ENCODE measurements around the gene COL4A4.

The COL4A4 gene

DNA sequence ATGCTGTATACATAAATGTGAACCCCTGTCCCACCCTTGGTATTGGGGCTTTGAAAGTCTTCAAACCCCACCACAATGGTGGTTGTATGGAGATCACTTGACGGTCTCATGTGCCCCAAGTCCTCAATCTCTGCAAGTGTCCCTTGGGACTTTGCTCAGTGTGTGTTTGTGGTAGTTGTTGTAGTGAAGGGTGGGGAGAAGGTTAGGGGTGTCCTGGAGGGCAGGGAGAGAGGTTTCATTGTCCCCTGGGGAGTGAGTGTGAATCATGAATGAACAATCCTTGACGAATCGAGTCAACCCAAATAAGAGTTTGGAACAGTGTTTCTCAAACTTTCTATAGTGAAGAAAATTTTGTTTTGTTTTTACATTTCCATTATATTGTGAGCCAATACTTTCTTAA is 28.5 kb upstream of the COL4A4 start:
- Histone ChIP-seq H3K27ac (no peak overlapping the region), H3K36me3 (ENCODE audit: insufficient read depth) (no peaks in the 10 kb centered on the region), H3K27me3 (ENCODE audit: insufficient read depth, low read depth) (no peaks in the 10 kb centered on the region), H3K79me2 (ENCODE audit: insufficient read depth, low read depth) (no peaks in the 10 kb centered on the region), H3K4me3 (IDR thresholded peaks at IDR 0.05; ENCODE audit: insufficient read depth, low read depth, low read length) (no peak overlapping the region), H3K4me2 (no peak overlapping the region), H2AFZ (ENCODE audit: low read depth) (no peak overlapping the region), H4K20me1 (ENCODE audit: insufficient read depth) (no peaks in the 10 kb centered on the region), H3K4me1 (ENCODE audit: low read depth, poor library complexity, severe bottlenecking) (peaks cover 7% of the 10 kb centered on the region), H3K9ac (no peak overlapping the region)
- TF ChIP-seq, protein P1, sequence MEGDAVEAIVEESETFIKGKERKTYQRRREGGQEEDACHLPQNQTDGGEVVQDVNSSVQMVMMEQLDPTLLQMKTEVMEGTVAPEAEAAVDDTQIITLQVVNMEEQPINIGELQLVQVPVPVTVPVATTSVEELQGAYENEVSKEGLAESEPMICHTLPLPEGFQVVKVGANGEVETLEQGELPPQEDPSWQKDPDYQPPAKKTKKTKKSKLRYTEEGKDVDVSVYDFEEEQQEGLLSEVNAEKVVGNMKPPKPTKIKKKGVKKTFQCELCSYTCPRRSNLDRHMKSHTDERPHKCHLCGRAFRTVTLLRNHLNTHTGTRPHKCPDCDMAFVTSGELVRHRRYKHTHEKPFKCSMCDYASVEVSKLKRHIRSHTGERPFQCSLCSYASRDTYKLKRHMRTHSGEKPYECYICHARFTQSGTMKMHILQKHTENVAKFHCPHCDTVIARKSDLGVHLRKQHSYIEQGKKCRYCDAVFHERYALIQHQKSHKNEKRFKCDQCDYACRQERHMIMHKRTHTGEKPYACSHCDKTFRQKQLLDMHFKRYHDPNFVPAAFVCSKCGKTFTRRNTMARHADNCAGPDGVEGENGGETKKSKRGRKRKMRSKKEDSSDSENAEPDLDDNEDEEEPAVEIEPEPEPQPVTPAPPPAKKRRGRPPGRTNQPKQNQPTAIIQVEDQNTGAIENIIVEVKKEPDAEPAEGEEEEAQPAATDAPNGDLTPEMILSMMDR (conservative IDR thresholded peaks at IDR 0.05; ENCODE audit: low read depth, low read length) = no peak

DNA sequence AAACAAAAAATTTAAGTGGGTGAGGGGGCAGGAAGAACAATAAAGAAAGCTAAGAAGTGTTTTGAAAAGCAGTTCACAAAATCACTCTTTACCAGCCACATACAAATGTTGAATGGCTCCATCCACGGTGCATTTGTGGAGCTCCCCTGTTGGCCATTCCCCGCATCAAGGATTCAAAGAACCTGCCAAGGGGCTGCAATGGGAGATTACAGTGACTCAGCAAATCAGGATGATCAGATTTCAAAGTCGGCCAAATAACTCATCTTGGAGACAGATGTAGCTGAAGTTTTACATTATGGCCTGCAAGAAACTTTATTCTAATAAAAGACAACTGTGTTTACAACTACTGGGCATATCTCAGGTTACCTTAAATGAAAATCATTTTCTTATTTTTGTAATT is 27.4 kb upstream of the COL4A4 start:
- H3K4me3 ChIP-seq (IDR thresholded peaks at IDR 0.05; ENCODE audit: insufficient read depth, low read depth, low read length) = no peak overlapping the region
- no peak overlapping the region for H2AFZ ChIP-seq (ENCODE audit: low read depth)
- no peaks in the 10 kb centered on the region for H3K27me3 ChIP-seq (ENCODE audit: insufficient read depth, low read depth)
- H3K4me2 ChIP-seq = no peak overlapping the region
- no peaks in the 10 kb centered on the region for H3K79me2 ChIP-seq (ENCODE audit: insufficient read depth, low read depth)
- H3K36me3 ChIP-seq (ENCODE audit: insufficient read depth) = no peaks in the 10 kb centered on the region
- no peaks in the 10 kb centered on the region for H4K20me1 ChIP-seq (ENCODE audit: insufficient read depth)
- H3K4me1 ChIP-seq (ENCODE audit: low read depth, poor library complexity, severe bottlenecking) = peaks cover 7% of the 10 kb centered on the region
- TF ChIP-seq, protein P1 (conservative IDR thresholded peaks at IDR 0.05; ENCODE audit: low read depth, low read length) = no peak
- no peak overlapping the region for H3K9ac ChIP-seq
- H3K27ac ChIP-seq = no peak overlapping the region

DNA sequence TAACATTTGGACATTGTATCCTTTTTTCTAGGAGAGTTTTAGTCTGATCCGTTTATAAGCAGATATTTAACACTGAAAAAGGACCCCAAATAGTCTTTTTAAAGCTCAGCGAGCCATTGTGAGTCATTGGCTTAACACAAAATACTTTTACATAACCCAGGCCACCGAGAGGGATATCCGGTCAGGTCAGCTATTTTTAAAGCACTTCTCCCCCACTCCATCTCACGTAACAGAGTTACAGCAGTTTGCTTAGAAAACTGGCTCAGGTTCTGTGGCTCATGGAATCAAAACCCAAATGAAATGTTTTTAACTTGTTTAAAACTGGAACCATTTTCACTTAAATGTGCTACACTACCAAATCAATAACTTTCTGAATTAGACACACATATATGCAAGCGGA is 24.3 kb upstream of the COL4A4 start:
- H3K4me2 ChIP-seq = no peak overlapping the region
- no peaks in the 10 kb centered on the region for H3K27me3 ChIP-seq (ENCODE audit: insufficient read depth, low read depth)
- no peak overlapping the region for H2AFZ ChIP-seq (ENCODE audit: low read depth)
- H3K27ac ChIP-seq = no peak overlapping the region
- H3K4me3 ChIP-seq (IDR thresholded peaks at IDR 0.05; ENCODE audit: insufficient read depth, low read depth, low read length) = no peak overlapping the region
- TF ChIP-seq, protein P1 (conservative IDR thresholded peaks at IDR 0.05; ENCODE audit: low read depth, low read length) = no peak
- H4K20me1 ChIP-seq (ENCODE audit: insufficient read depth) = no peaks in the 10 kb centered on the region
- no peaks in the 10 kb centered on the region for H3K79me2 ChIP-seq (ENCODE audit: insufficient read depth, low read depth)
- H3K9ac ChIP-seq = no peak overlapping the region
- H3K4me1 ChIP-seq (ENCODE audit: low read depth, poor library complexity, severe bottlenecking) = peaks cover 7% of the 10 kb centered on the region
- no peaks in the 10 kb centered on the region for H3K36me3 ChIP-seq (ENCODE audit: insufficient read depth)

DNA sequence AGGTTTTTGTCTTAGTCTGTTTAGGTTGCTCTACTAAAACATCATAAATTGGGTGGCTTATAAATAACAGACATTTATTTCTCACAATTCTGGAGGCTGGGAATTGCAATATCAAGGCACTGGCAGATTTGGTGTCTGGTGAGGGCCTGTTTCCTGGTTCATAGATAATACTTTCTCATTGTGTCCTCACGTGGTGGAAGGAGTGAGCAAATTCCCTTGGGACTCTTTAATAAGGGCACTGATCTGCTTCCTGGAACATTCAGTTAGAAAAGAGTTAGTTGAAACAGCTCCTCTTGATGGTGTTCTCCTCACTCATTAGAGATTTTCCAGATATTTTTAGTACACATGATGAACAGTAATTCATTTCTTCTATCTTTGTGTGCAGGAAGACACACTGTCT is 22.7 kb upstream of the COL4A4 start:
- TF ChIP-seq, protein P1 (conservative IDR thresholded peaks at IDR 0.05; ENCODE audit: low read depth, low read length) = no peak
- H3K4me2 ChIP-seq = no peak overlapping the region
- no peaks in the 10 kb centered on the region for H4K20me1 ChIP-seq (ENCODE audit: insufficient read depth)
- H3K79me2 ChIP-seq (ENCODE audit: insufficient read depth, low read depth) = no peaks in the 10 kb centered on the region
- H3K36me3 ChIP-seq (ENCODE audit: insufficient read depth) = no peaks in the 10 kb centered on the region
- H3K27me3 ChIP-seq (ENCODE audit: insufficient read depth, low read depth) = no peaks in the 10 kb centered on the region
- H3K27ac ChIP-seq = no peak overlapping the region
- H3K9ac ChIP-seq = no peak overlapping the region
- H3K4me1 ChIP-seq (ENCODE audit: low read depth, poor library complexity, severe bottlenecking) = peaks cover 1% of the 10 kb centered on the region
- no peak overlapping the region for H3K4me3 ChIP-seq (IDR thresholded peaks at IDR 0.05; ENCODE audit: insufficient read depth, low read depth, low read length)
- H2AFZ ChIP-seq (ENCODE audit: low read depth) = no peak overlapping the region
